Mesodermal cell (in vitro differentiated cells): Measurements from ENCODE around the gene REN.

Experiments used
- H3K27ac ChIP-seq: 2 replicates; pipeline ENCODE4 v1.7.0; 2013; ENCODE audit warnings: mild to moderate bottlenecking, low read depth, low read length, moderate library complexity; ENCODE audit not compliant: severe bottlenecking
- H3K36me3 ChIP-seq: 2 replicates; pipeline ENCODE4 v1.7.1; 2013; ENCODE audit warnings: mild to moderate bottlenecking, low read length, moderate library complexity; ENCODE audit not compliant: control insufficient read depth, insufficient read depth
- H3K4me1 ChIP-seq: one replicate; pipeline ENCODE4 v1.7.1; 2013; ENCODE audit warnings: mild to moderate bottlenecking, low read length; ENCODE audit not compliant: insufficient read depth, control insufficient read depth, poor library complexity, severe bottlenecking
- H3K4me3 ChIP-seq: 2 replicates; pipeline ENCODE4 v1.7.0; 2013; ENCODE audit warnings: low read length, control low read depth, mild to moderate bottlenecking; ENCODE audit not compliant: insufficient read depth, poor library complexity, severe bottlenecking; ENCODE audit errors: extremely low read depth
- H3K9me3 ChIP-seq: 2 replicates; pipeline ENCODE4 v1.7.1; 2013; ENCODE audit warnings: mild to moderate bottlenecking, low read length, moderate library complexity; ENCODE audit not compliant: control insufficient read depth
- WGBS, 2 experiments: methylation state at CpG; one replicate each; pipeline ENCODE4 v1.1.5; 2013; ENCODE audit warnings: missing lambda C conversion rate in 2 of 2; ENCODE audit not compliant: insufficient coverage in 2 of 2; 5-methylcytosine and 5-hydroxymethylcytosine counted together

Gene REN

GRCh38 chr1:204190212-204191211, 24.4 kb upstream of the REN start:
- H3K4me3 ChIP-seq: no peak overlapping the region
- H3K4me1 ChIP-seq: peaks cover under 1% of the 10 kb centered on the region
- WGBS, 2 experiments: 19 to 24% methylated on average over 16 to 27 of the region's 44 CpGs
- H3K9me3 ChIP-seq: no peaks in the 10 kb centered on the region
- H3K36me3 ChIP-seq: no peaks in the 10 kb centered on the region
- no peak overlapping the region for H3K27ac ChIP-seq

DNA sequence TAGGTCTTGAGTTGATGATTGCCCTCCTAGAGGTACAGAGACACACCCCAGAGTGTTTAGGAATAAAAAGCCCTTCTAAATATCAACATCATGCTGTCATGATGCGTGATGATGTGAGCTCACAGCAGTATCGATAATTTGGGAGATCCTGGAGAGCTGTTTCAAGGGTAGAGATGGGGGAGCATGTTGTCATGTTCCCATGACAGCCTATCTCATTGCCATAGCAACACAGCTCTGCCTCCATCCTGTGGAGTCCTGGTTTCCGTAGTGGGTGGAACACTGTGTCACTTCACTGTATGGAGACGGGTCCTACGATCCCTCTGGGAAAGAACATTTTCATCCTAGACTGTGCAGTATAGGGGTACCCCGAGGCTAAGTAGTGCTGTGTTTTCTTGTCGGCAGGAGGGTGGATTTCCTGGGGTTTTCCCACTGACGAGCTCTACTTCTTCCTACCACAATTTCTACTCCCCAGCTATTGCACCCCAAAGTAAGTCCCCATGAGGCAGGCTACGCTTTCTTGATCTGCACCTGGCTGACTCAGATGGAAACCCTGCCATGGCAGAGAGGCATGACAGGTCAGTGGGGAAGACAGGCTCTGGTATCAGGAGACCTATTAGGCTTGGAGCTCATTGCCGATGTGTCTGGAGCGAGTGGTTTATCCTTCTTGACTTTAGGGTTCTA, 23.0 kb upstream of the REN start:
- Histone ChIP-seq H3K36me3 (no peaks in the 10 kb centered on the region), H3K9me3 (no peaks in the 10 kb centered on the region), H3K4me3 (no peak overlapping the region), H3K4me1 (no peaks in the 10 kb centered on the region), H3K27ac (no peak overlapping the region)
- 88 to 90% methylated on average over 5 to 9 of the region's 11 CpGs for WGBS, 2 experiments

- Histone ChIP-seq H3K27ac (no peak overlapping the region), H3K4me3 (no peak overlapping the region), H3K36me3 (no peaks in the 10 kb centered on the region), H3K9me3 (no peaks in the 10 kb centered on the region), H3K4me1 (no peaks in the 10 kb centered on the region)
- 92 to 97% methylated on average over 5 to 10 of the region's 10 CpGs for WGBS, 2 experiments
These were observed 20.5 kb upstream of the REN start for GRCh38 chr1:204186597-204186996.

- Histone ChIP-seq H3K4me3 (no peak overlapping the region), H3K27ac (no peak overlapping the region), H3K4me1 (no peaks in the 10 kb centered on the region), H3K9me3 (no peaks in the 10 kb centered on the region), H3K36me3 (no peaks in the 10 kb centered on the region)
- WGBS, 2 experiments: 80% methylated on average over 1 of the region's 1 CpG; no CpG with 5 or more reads in 1 of the 2 experiments
These were observed 15.0 kb upstream of the REN start for GRCh38 chr1:204181116-204181515.

GRCh38 chr1:204180133-204180532, 14.0 kb upstream of the REN start:
- Histone ChIP-seq H3K27ac (no peak overlapping the region), H3K36me3 (no peaks in the 10 kb centered on the region), H3K9me3 (no peaks in the 10 kb centered on the region), H3K4me3 (no peak overlapping the region), H3K4me1 (no peaks in the 10 kb centered on the region)
- 66 to 72% methylated on average over 4 to 6 of the region's 6 CpGs for WGBS, 2 experiments

GRCh38 chr1:204178487-204179281, 12.5 kb upstream of the REN start:
- Histone ChIP-seq H3K4me1 (no peaks in the 10 kb centered on the region), H3K9me3 (no peaks in the 10 kb centered on the region), H3K27ac (no peak overlapping the region), H3K4me3 (no peak overlapping the region), H3K36me3 (no peaks in the 10 kb centered on the region)
- WGBS, 2 experiments: 84 to 90% methylated on average over 6 of the region's 7 CpGs

DNA sequence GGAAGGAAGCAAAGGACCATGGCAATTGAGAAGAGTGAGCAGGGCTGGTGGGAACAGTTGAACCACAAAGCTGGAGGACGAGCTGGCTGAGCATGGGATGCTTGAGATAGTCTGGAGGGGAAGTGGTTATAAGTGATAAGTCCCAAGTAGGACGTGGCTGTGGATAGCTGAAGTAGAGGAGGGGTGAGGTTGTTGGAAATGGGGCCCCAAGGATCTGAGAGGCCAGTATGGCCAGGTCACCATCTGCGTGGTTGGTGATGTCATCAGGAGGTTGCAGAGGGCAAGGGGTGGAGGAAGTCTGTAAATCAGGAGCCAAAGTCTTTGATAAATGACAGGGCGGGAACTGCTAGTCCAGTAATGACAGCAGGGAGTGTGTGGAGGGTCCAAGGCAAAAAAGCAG, 11.0 kb upstream of the REN start:
- Histone ChIP-seq H3K9me3 (no peaks in the 10 kb centered on the region), H3K27ac (no peak overlapping the region), H3K4me3 (no peak overlapping the region), H3K4me1 (no peaks in the 10 kb centered on the region), H3K36me3 (no peaks in the 10 kb centered on the region)
- WGBS, 2 experiments: 66 to 91% methylated on average over 3 to 4 of the region's 4 CpGs

DNA sequence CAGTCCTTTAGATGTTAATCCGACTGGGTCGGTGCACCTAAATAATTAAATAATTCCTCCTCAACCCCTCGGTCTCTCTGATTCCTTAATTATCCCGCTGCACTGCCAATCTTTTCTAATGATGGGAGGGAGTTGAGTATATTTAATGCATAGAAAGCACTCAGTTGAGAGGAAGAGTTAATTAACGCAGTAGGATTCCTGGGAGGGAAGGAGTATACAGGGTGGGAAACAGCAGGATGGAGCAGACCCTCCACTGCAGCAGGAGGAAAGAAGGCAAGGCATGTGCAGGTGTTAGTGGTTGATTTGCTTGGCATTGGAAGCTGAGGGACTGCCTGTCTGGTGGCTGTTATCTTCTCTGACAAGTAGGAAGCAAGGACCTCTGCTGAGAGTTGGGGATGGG, 9.9 kb upstream of the REN start:
- H3K27ac ChIP-seq: no peak overlapping the region
- H3K4me1 ChIP-seq: no peaks in the 10 kb centered on the region
- WGBS, 2 experiments: 88 to 100% methylated on average over 1 of the region's 5 CpGs
- no peaks in the 10 kb centered on the region for H3K9me3 ChIP-seq
- H3K4me3 ChIP-seq: no peak overlapping the region
- H3K36me3 ChIP-seq: no peaks in the 10 kb centered on the region

GRCh38 chr1:204174958-204175357, 8.8 kb upstream of the REN start:
- no peak overlapping the region for H3K27ac ChIP-seq
- H3K9me3 ChIP-seq: peaks cover 8% of the 10 kb centered on the region
- WGBS, 2 experiments: 77 to 89% methylated on average over 3 of the region's 3 CpGs
- H3K4me3 ChIP-seq: no peak overlapping the region
- H3K4me1 ChIP-seq: no peaks in the 10 kb centered on the region
- no peaks in the 10 kb centered on the region for H3K36me3 ChIP-seq

DNA sequence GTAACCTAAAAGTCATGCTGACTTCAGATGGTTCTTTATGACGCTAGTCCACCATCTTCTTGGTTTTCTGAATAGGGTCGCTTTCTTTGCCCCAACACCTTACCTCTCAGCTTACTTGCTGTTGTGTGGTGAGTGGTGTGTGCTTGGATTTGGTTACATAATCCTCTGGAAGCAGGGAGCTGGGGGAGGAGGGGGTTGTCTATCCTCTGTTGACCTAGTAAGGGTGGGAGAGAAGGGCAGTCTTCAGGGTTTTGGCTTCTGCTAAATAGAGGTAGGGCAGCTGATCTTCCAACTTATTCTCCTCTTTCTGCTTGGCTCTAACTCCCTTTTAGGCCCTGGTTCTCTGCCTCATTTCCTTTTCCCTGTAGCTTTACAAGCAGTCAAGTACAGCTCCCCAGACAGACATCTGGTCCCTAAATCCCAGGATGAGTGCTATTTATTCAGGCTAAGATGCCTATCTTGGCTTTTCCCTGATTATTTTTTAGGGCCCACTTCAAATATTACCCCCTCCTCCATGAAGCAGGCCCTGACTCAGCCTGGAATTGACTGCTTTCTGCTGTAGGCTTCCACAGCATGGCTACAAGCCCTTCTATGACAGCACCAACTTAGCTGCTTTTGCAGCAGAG, 6.4 kb upstream of the REN start:
- H3K4me1 ChIP-seq: no peaks in the 10 kb centered on the region
- H3K36me3 ChIP-seq: no peaks in the 10 kb centered on the region
- H3K27ac ChIP-seq: no peak overlapping the region
- peaks cover 21% of the 10 kb centered on the region for H3K9me3 ChIP-seq
- no CpG with 5 or more reads among the region's 2 CpGs for WGBS, 2 experiments
- no peak overlapping the region for H3K4me3 ChIP-seq
